GM13977 (cell line): ENCODE data around the gene RAB3GAP2.
A peak's percentile ranks its signal among the peaks of the same experiment; 100 is the strongest.

ENCODE experiments used
- DNase-seq: peaks from one replicate; pipeline ENCODE4 v3.0.0; 2012; ENCODE audit warnings: low spot score
- CTCF ChIP-seq: IDR thresholded peaks from 2 replicates; pipeline ENCODE4 v1.5.1; 2012; ENCODE audit warnings: mild to moderate bottlenecking, control low read depth; ENCODE audit not compliant: insufficient read depth; ENCODE audit errors: extremely low read depth, missing control alignments
- in situ Hi-C: fragments of 300-500 bp; cut with MboI; formaldehyde crosslinking; loops from one replicate; pipeline ENCODE4 v1.12.0; 2022; ENCODE audit warnings: low sequenced_read_pairs, low pct_unique_long_range_greater_than_20kb, mixed read lengths, inconsistent platforms; ENCODE audit not compliant: unreplicated experiment

The RAB3GAP2 gene

GRCh38 chr1:220272047-220272840, at the start of gene RAB3GAP2:
Gene RAB3GAP2 (minus strand): TSS chr1:220272453. CDS start chr1:220272337, 116 bp downstream.
- peak; percentile 94 for DNase-seq
- in situ Hi-C loops, result no loop called here
- no peak for TF ChIP-seq CTCF

- in situ Hi-C loops, result no loop called here
- DNase-seq, result no peak
- no peak for TF ChIP-seq CTCF
Measured at GRCh38 chr1:220321758-220322157, 49.5 kb upstream of the RAB3GAP2 start.

- in situ Hi-C loops, result no loop called here
- TF ChIP-seq CTCF, result no peak
- DNase-seq, result no peak
Measured at GRCh38 chr1:220320709-220321108, 48.5 kb upstream of the RAB3GAP2 start.

- in situ Hi-C loops, result no loop called here
- no peak for TF ChIP-seq CTCF
- no peak for DNase-seq
Measured at GRCh38 chr1:220318673-220319072, 46.4 kb upstream of the RAB3GAP2 start.

- in situ Hi-C loops, result no loop called here
- no peak for DNase-seq
- no peak for TF ChIP-seq CTCF
Measured at GRCh38 chr1:220317161-220317560, 44.9 kb upstream of the RAB3GAP2 start.

GRCh38 chr1:220316305-220316704, 44.1 kb upstream of the RAB3GAP2 start:
- in situ Hi-C loops, result no loop called here
- TF ChIP-seq CTCF, result no peak
- no peak for DNase-seq
